H1 (cell line): ENCODE results near the gene ATG9B. TPM values are rescaled to one million over a fixed set of nuclear protein-coding genes. Genes with fewer than 3 reads are reported as not detected.

Experiments
- CTCF ChIA-PET: fragments of 300-600 bp; sonication (Branson Sonifier 250); formaldehyde crosslinking; loops from one replicate; lab custom pipeline; 2021; ENCODE audit not compliant: partially characterized antibody; lab: Charles Lee
- POLR2A ChIA-PET: fragments of 300-600 bp; sonication (Branson Sonifier 250); formaldehyde crosslinking; loops from one replicate; lab custom pipeline; 2021; ENCODE audit warnings: inconsistent platforms; ENCODE audit not compliant: partially characterized antibody; lab: Charles Lee
- DNase-seq, 2 experiments: peaks; one replicate each; pipeline versions ENCODE4 v3.0.0 to v3.0.0-alpha.2; 2010 to 2022; ENCODE audit warnings: low spot score in 2 of 2, low read depth in 1 of 2, mixed read lengths in 1 of 2
- FAIRE-seq: peaks from 2 replicates; lab custom pipeline; 2011; peaks lifted over from hg19 to GRCh38; lab: Jason Lieb, UNC
- H2AFZ ChIP-seq: 2 replicates; pipeline ENCODE4 v1.8.1; 2012; ENCODE audit warnings: low read length, inconsistent platforms
- H2AK5ac ChIP-seq: 2 replicates; pipeline ENCODE4 v1.6.1; 2013; ENCODE audit warnings: low read depth, low read length
- H2BK120ac ChIP-seq: replicated peaks from 2 replicates; pipeline ENCODE3; 2013; ENCODE audit warnings: low read depth, low read length, inconsistent platforms
- H2BK12ac ChIP-seq: 2 replicates; pipeline ENCODE4 v1.6.1; 2013; ENCODE audit warnings: low read depth, low read length
- H2BK15ac ChIP-seq: 2 replicates; pipeline ENCODE4 v1.6.1; 2013; ENCODE audit warnings: low read length
- H2BK20ac ChIP-seq: 2 replicates; pipeline ENCODE4 v1.6.1; 2013; ENCODE audit warnings: low read length
- H2BK5ac ChIP-seq: 2 replicates; pipeline ENCODE4 v1.6.1; 2013; ENCODE audit warnings: low read depth, low read length
- H3K14ac ChIP-seq: 2 replicates; pipeline ENCODE4 v1.6.1; 2013; ENCODE audit warnings: inconsistent platforms; ENCODE audit not compliant: insufficient read length
- H3K18ac ChIP-seq: 2 replicates; pipeline ENCODE4 v1.6.1; 2013; ENCODE audit warnings: low read length; ENCODE audit errors: extremely low read depth
- H3K23ac ChIP-seq: 2 replicates; pipeline ENCODE4 v1.6.1; 2013; ENCODE audit warnings: inconsistent platforms; ENCODE audit not compliant: insufficient read length
- H3K23me2 ChIP-seq: 2 replicates; pipeline ENCODE4 v1.6.1; 2013; ENCODE audit warnings: low read depth, low read length
- H3K27ac ChIP-seq: 2 replicates; pipeline ENCODE4 v1.6.1; 2011; ENCODE audit warnings: low read depth, low read length, inconsistent platforms
- H3K27me3 ChIP-seq, 4 experiments: replicated peaks in 1 of 4; 1 replicate in 1 of 4; 2 replicates in 3 of 4; pipeline versions ENCODE4 v1.6.1 to v1.8.1; 2011 to 2013; ENCODE audit warnings: low read length in 3 of 4, mild to moderate bottlenecking in 3 of 4, inconsistent platforms in 2 of 4, mixed read lengths in 2 of 4, moderate library complexity in 1 of 4; ENCODE audit not compliant: control insufficient read depth in 3 of 4, insufficient read depth in 3 of 4; ENCODE audit errors: extremely low read depth in 1 of 4
- H3K36me3 ChIP-seq, 4 experiments: 2 replicates each; pipeline versions ENCODE4 v1.6.1 to v1.8.1; 2011 to 2013; ENCODE audit warnings: mild to moderate bottlenecking in 4 of 4, low read length in 3 of 4, moderate library complexity in 2 of 4, control low read depth in 1 of 4, inconsistent platforms in 1 of 4; ENCODE audit not compliant: insufficient read depth in 4 of 4, control insufficient read depth in 2 of 4
- H3K4ac ChIP-seq: replicated peaks from 2 replicates; pipeline ENCODE3; 2013; ENCODE audit warnings: low read length, low read depth, mixed read lengths, inconsistent platforms; ENCODE audit not compliant: insufficient read length
- H3K4me1 ChIP-seq, 4 experiments: replicated peaks in 1 of 4; 1 replicate in 1 of 4; 2 replicates in 3 of 4; pipeline versions ENCODE4 v1.6.1 to v1.8.1; 2011 to 2013; ENCODE audit warnings: low read length in 3 of 4, inconsistent platforms in 2 of 4, mixed read lengths in 1 of 4; ENCODE audit not compliant: insufficient read depth in 4 of 4, control insufficient read depth in 3 of 4
- H3K4me2 ChIP-seq, 2 experiments: 2 replicates each; pipeline versions ENCODE4 v1.6.1 to v1.8.1; 2011 to 2013; ENCODE audit warnings: low read depth in 2 of 2, low read length in 2 of 2, control low read depth in 1 of 2, inconsistent platforms in 1 of 2, mild to moderate bottlenecking in 1 of 2; ENCODE audit not compliant: insufficient read depth in 1 of 2
- H3K4me3 ChIP-seq, 4 experiments: fragments of 200-600, 300-600 bp in 1 of 4; sonication (generic), shearing (Covaris generic), sonication (Bioruptor Twin) in 1 of 4; 2 replicates each; pipeline versions ENCODE4 v1.5.1 to v1.8.1; 2011 to 2016; ENCODE audit warnings: low read length in 4 of 4, low read depth in 3 of 4, control low read depth in 2 of 4, inconsistent platforms in 2 of 4, mild to moderate bottlenecking in 2 of 4, mixed read lengths in 1 of 4, moderate library complexity in 1 of 4; ENCODE audit not compliant: insufficient read depth in 2 of 4; ENCODE audit errors: extremely low read depth in 1 of 4
- H3K56ac ChIP-seq: replicated peaks from 2 replicates; pipeline ENCODE3; 2013; ENCODE audit warnings: low read depth, mild to moderate bottlenecking, mixed read lengths, low read length, inconsistent platforms; ENCODE audit not compliant: insufficient read length
- H3K79me1 ChIP-seq: 2 replicates; pipeline ENCODE4 v1.6.1; 2013; ENCODE audit warnings: low read depth, low read length, control low read depth
- H3K79me2 ChIP-seq, 2 experiments: 2 replicates each; pipeline versions ENCODE4 v1.6.1 to v1.8.1; 2012 to 2013; ENCODE audit warnings: low read length in 2 of 2, mild to moderate bottlenecking in 2 of 2, inconsistent platforms in 1 of 2; ENCODE audit not compliant: insufficient read depth in 2 of 2, control insufficient read depth in 1 of 2
- H3K9ac ChIP-seq, 4 experiments: replicated peaks in 1 of 4; 1 replicate in 1 of 4; 2 replicates in 3 of 4; pipeline versions ENCODE4 v1.6.1 to v1.8.1; 2011 to 2013; ENCODE audit warnings: low read depth in 3 of 4, low read length in 3 of 4, control low read depth in 2 of 4, mild to moderate bottlenecking in 2 of 4, moderate library complexity in 2 of 4, inconsistent platforms in 1 of 4; ENCODE audit errors: extremely low read depth in 1 of 4
- H3K9me3 ChIP-seq, 2 experiments: 2 replicates each; pipeline versions ENCODE4 v1.6.1 to v1.8.1; 2012 to 2013; ENCODE audit warnings: mild to moderate bottlenecking in 2 of 2, moderate library complexity in 2 of 2, control low read depth in 1 of 2, inconsistent platforms in 1 of 2, low read depth in 1 of 2, low read length in 1 of 2, mixed read lengths in 1 of 2; ENCODE audit not compliant: insufficient read depth in 2 of 2
- H4K20me1 ChIP-seq, 2 experiments: replicated peaks in 1 of 2; 2 replicates each; pipeline versions ENCODE3 to v1.8.1; 2011 to 2013; ENCODE audit warnings: inconsistent platforms in 2 of 2, low read length in 2 of 2, mild to moderate bottlenecking in 1 of 2; ENCODE audit not compliant: insufficient read depth in 2 of 2, control insufficient read depth in 1 of 2
- H4K5ac ChIP-seq: 2 replicates; pipeline ENCODE4 v1.6.1; 2013; ENCODE audit warnings: low read length, low read depth, mixed read lengths, inconsistent platforms; ENCODE audit not compliant: insufficient read length
- H4K8ac ChIP-seq: 2 replicates; pipeline ENCODE4 v1.8.0; 2013; ENCODE audit warnings: mild to moderate bottlenecking, moderate library complexity, low read length, inconsistent platforms; ENCODE audit not compliant: insufficient read depth; ENCODE audit errors: extremely low read depth
- H4K91ac ChIP-seq: replicated peaks from 2 replicates; pipeline ENCODE3; 2013; ENCODE audit warnings: low read length, mixed read lengths, inconsistent platforms; ENCODE audit not compliant: insufficient read length
- KDM4A ChIP-seq: IDR thresholded peaks from one replicate; pipeline ENCODE4 v1.7.1; 2012; ENCODE audit warnings: low read depth, mild to moderate bottlenecking, moderate library complexity, low read length, inconsistent platforms; ENCODE audit not compliant: severe bottlenecking
- whole genome bisulfite sequencing, 2 experiments: shearing (Covaris generic) in 1 of 2; methylation state at CpG; one replicate each; pipeline versions ENCODE4 v1.1.6 to v1.1.7; 2013 to 2015; ENCODE audit warnings: low lambda C conversion rate in 2 of 2, mixed read lengths in 2 of 2, inconsistent platforms in 1 of 2, low coverage in 1 of 2, missing lambda C conversion rate in 1 of 2; ENCODE audit not compliant: insufficient replicate concordance in 2 of 2, insufficient coverage in 1 of 2, insufficient read length in 1 of 2; ENCODE audit errors: extremely low coverage in 1 of 2, missing lambda C conversion rate in 1 of 2; 5-methylcytosine and 5-hydroxymethylcytosine counted together
- polyA plus RNA-seq, 7 experiments: library from polyadenylated mRNA; depleted of rRNA in 3 of 7; stranded (reverse) in 5 of 7; unstranded in 2 of 7; fragments of >200 nt in 5 of 7; fragments of 200-250 nt in 2 of 7; gene quantifications; 1 replicate in 5 of 7; 2 replicates in 1 of 7; 4 replicates in 1 of 7; pipeline versions ENCODE4 v1.2.1 to v1.2.3, GENCODE V29; 2011 to 2013; ENCODE audit warnings: missing spikeins in 2 of 7, mixed read lengths in 2 of 7
- total RNA-seq: library from RNA; stranded (reverse); fragmentation: NEBNext Ultra II Directional; extraction: Animal tissue kit (Norgen Biotek cat#: 25700); gene quantifications from 2 replicates; pipeline ENCODE4 v1.2.1, GENCODE V29; 2021
- TF ChIP-seq, protein P1 (sequence below): IDR thresholded peaks from 2 replicates; pipeline ENCODE4 v1.6.1; 2012; ENCODE audit warnings: inconsistent platforms

The ATG9B gene
- total and polyA plus RNA-seq, 2 of the 8 experiments (the other 6 are each of a cell fraction or from before 2014, with no cell fraction given), result 1.4 to 2.3 TPM

DNA sequence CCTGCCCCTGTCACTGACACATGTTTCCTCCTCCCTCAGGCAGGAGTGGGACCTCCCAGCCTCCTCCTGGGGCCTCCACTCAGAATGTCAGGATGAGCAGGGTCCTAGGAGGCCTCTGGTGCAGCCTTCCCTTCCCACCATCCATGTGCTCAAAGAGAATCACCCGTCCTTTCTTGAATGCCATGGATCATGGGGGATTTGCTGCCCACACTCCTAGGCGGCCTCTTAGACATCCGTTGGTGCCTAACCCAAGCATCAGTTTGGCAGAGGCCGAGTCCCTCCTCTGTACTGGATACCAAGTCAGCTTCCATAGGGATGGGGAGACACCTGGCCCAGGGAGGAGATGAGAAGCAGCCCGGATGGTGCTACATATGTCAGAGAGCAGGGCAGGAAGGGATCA is 26.5 kb downstream of the ATG9B start:
- H4K91ac ChIP-seq, result no peak overlapping the region
- H3K18ac ChIP-seq, result no peak overlapping the region
- H2BK15ac ChIP-seq, result no peak overlapping the region
- H4K5ac ChIP-seq, result no peak overlapping the region
- no peaks in the 10 kb centered on the region for H4K20me1 ChIP-seq
- no peaks in the 10 kb centered on the region for H3K9me3 ChIP-seq
- no peak overlapping the region for H3K23ac ChIP-seq
- H2BK5ac ChIP-seq, result no peak overlapping the region
- no peak overlapping the region for H3K4ac ChIP-seq
- 95% methylated on average over 5 of the region's 5 CpGs; no CpG with 5 or more reads in 1 of the 2 experiments for WGBS, 2 experiments
- DNase-seq (no peak), FAIRE-seq (no peak)
- no peak overlapping the region for H3K56ac ChIP-seq
- no peak overlapping the region for H2AFZ ChIP-seq
- no peak overlapping the region for H2BK12ac ChIP-seq
- no peak overlapping the region for H3K9ac ChIP-seq
- ChIA-PET POLR2A (interaction anchor here (1.6 kb wide), 1 partner anchor 16 kb away, joined by 4 read pairs; no protein-coding TSS in a partner anchor), CTCF (interaction anchor here (0.9 to 5.7 kb wide), 7 partner anchors 9 to 114 kb away, joined by 3 to 56 read pairs (median 5); no protein-coding TSS in a partner anchor)
- no peak overlapping the region for H3K27ac ChIP-seq
- no peak overlapping the region for H2AK5ac ChIP-seq
- H3K14ac ChIP-seq, result no peak overlapping the region
- H4K8ac ChIP-seq, result no peak overlapping the region
- no peak overlapping the region for H2BK120ac ChIP-seq
- TF ChIP-seq, protein P1, sequence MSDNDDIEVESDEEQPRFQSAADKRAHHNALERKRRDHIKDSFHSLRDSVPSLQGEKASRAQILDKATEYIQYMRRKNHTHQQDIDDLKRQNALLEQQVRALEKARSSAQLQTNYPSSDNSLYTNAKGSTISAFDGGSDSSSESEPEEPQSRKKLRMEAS, result no peak
- TF ChIP-seq KDM4A, result no peak
- H3K23me2 ChIP-seq, result peaks cover 6% of the 10 kb centered on the region; the same call in 1 of the 2 replicates
- peaks cover 4 to 25% (median 12%) of the 10 kb centered on the region in 4 experiments for H3K4me1 ChIP-seq
- no peak overlapping the region for H3K4me3 ChIP-seq
- H3K27me3 ChIP-seq, result no peaks in the 10 kb centered on the region
- no peaks in the 10 kb centered on the region for H3K79me2 ChIP-seq
- H3K36me3 ChIP-seq, result no peaks in the 10 kb centered on the region
- H2BK20ac ChIP-seq, result no peak overlapping the region
- H3K4me2 ChIP-seq, result no peak overlapping the region
- H3K79me1 ChIP-seq, result no peaks in the 10 kb centered on the region
